Inflammatory macrophage (primary cell): ENCODE data around the gene ANXA2.
"Not testable (repeated sequence)": the region's sequence is repeated elsewhere in the genome, so short reads cannot be mapped to it uniquely, and the experiment has no call there.

Source experiments
- DNase-seq, 2 donors: peaks; one replicate each; pipeline ENCODE4 v3.0.0-alpha.2; 2020 to 2022

The ANXA2 gene

DNA sequence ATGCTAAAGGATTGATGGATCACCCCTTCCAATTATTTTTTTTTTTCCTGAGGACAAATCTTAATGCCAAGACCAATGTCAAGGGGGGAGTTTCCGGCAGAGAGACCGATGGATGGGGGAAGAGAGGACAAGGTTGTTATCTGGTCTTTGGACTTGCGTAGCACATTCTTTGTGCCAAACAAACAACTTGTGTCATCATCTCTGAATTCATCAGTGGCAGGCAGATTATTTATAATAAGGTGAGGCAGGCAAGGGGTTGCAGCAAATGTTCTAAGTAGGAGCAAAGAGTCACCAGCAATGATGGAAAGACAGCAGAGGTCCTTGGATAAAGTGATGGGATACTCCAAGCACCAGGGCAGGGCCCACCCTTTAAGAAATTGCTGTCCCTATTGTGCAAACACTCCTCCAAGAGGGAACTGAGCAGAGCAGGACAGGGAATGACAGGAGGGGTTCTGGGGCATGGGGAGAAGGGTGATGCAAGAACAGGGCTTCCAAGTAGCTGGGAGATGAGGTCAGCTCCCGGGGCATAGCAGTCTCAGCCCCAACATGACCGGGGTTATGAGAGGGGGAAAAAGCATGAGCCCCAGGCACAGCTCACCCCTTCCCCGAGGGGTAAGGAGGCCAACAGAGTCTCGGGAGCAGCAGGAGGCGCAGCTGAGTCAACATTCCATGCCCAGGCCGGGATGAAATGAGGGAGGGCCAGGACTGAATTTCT is 57.4 kb downstream of the ANXA2 start:
- DNase-seq = no peak

DNA sequence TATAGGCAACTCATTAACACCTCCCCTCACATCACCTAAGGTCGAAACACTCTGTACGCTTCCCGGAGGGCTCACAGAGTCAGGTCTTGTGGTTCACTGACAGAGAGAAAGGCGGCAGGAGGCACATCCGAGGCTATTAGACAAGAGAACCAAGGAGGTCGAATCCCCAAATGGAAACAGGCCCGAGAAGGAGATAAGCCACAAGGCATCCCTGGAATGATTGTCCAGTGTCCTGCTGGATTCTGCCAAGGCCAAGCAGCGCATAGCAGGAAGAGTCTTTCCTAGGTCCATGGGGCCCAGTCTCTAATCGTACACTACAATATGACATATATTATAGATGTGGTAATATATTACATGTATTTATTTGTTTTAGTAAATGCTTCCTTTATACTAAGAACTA is 58.5 kb downstream of the ANXA2 start:
- DNase-seq = no peak

DNA sequence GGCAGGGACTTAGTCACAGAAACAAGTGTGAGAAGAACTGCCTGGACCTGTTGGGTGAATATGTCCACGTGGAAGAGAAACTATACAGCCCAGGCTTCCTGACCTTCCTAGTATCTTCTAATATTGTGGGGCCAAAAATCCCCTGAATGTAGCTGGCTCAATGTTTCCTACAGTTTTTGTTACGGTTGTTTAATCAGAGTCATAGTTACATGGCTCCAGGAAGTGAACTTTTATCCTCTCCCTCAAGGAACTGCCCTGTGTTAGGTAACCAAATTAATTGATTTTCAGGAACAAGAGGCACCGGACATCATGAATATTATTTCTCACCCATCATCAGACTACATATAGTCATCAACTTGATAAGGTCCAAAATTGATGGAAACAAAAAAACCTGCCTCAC is 59.0 kb downstream of the ANXA2 start:
- DNase-seq = no peak

DNA sequence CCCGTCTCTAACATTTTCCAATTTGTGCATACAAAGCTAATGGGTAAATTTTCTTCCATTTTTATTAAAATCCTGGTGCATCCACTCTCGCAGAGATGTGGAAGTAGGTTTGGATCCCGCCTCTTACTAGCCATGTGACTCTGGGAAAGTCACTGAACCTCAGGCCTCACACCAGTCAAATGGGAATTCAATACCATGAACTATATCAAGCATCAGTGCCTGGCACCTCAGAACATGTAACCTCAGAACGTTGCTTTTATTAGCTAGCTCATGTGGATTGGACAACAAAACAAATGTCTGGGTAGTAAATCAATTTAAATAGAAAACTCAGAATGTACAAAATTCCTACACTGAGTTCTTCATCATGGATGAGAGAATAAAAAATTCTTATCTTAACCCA is 60.7 kb downstream of the ANXA2 start:
- no peak for DNase-seq

DNA sequence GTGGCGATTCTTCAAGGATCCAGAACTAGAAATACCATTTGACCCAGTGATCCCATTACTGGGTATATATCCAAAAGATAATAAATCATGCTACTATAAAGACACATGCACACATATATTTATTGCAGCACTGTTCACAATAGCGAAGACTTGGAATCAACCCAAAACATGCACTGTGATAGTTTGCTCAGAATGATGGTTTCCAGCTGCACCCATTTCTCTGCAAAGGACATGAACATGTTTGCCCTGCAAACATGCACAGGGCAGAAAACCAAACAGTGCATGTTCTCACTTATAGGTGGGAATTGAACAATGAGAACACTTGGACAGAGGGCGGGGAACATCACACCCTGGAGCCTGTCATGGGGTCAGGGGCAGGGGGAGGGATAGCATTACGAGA is 62.5 kb downstream of the ANXA2 start:
- not testable (repeated sequence) for DNase-seq

DNA sequence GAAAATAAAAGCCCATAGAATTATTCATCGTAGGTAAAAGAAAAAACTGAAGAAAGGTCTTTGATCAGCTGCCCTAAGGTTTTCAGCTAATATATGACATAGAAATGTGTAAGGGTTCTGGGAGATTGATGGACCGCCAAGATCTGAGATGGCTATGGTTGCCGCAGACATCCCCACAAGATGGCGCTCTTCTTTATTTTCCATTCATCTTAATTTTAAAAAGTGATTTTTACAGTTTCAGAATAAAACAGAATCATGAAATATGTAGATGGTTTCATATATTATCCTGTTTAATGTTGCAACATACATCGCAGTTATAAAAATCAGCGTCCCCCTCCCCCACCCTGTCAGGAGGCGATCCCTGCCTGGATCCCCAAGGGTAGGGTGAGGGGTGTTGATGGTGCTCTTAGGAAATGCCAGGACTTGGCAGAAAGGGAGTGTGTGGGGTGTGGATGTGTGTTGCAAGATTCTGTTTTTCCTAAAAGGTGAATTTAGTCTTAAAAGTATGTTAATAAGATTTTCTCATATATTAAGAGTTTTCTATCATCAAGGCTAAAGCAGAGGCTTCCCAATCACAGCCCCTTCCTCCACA is 68.8 kb downstream of the ANXA2 start:
- peak; percentile 31 to 39 for DNase-seq

DNA sequence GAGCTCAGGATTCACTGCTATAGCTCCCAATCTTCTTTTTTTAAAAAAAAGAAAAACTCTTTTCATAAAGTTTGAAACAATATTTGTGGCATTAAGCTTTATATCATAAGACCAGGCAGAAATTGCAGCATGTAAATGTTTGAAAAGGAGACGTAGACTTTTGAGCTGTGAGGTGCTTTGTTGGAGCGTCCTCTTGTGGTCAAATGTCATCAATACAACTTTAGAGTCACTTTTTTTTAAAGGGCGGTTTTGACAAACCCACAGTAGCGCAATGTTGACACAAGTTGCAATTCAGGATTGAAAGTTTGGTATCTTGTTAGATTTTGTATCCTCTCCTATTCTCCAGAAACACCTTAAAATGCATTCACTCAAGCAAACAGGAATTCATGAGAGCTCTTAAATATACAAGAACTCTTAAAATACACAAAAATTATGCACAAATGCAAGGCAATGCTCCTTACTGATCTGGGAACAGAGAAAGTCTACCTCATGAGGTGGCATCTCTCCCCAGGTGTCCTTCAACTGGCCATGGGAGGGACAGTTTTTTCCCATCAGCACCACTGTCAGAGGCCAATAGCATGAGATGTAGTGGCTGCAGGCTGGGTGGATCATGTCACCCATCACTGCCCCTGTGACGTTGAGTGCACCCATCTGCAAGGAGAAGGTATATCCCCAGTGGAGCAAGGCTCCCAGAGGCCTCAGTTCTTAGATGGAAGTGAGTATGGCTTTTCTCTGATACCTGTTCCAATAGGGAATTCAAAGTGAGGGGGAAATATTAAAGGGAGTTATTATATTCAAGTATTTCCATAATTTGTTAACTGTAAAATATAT is 70.7 kb downstream of the ANXA2 start:
- peak; percentile 67 to 71 for DNase-seq

DNA sequence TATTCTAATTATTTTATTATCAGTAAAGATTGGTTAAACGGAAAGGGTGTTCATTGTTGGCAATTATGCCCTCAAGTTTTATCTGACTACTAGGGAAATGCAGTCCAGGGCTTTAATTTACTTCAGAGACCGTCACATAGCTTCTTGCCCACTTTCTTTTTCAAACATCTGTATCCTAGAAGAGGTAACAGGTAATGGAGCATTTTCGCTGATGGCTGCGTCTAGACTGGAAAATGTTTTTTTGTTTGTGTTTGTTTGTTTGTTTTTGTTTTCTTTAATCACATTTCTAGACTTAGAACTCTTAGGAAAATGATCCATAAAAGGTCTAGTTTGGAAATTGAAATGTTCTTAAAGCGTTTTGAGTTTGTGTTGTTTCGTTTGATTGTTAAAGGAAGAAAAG is 71.4 kb downstream of the ANXA2 start:
- no peak for DNase-seq

DNA sequence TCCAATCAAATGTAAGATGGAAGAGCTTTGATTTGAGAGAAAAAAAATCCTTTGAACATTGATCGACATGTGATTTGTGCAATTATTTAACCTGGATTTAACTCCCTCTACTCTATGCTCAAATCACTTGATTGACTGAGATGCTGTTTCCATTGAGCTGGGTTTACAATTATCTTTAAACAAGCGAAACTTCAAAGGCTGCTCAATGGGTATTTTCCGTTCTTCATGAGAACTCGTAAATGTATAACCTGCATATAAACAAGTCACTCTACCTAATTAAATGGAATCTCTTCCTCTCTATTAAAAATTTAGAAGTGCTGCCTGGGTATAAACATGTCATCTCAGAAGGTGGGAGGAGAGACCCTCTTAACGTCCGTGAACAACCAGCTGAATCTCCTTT is 71.9 kb downstream of the ANXA2 start:
- no peak for DNase-seq

DNA sequence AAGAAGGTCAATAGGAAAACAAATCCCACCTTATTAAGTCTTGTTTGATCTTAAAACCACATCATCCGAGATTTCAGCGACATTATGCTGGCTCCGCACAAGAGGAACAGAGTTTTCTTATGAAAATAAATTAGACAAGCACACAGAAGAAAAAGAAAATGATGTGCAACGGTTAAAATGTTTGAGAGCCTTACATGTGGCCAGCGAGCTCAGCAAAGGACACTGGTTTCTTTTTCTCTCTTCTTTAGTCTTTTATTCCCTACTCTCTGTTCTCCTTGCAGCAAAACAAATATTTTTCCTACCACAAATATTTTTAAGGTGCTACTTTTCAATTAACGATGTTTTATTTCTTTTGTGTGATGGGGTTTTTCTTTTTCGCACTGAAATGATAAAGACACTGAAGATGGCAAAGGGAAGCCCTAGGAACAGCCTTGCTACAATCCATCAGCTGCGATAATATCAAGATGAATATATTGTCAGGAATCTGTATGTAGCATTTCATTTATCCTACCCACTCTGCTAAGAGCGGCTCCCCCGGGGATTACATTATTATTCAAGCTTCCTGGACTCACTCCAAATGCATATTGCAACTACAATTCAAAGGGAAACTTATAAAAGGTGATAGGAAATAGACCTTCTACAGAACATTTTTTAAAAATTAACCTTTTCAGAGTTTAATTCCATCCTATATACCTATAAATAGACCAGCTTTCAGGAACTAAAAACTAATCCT is 72.9 kb downstream of the ANXA2 start:
- DNase-seq = no peak

DNA sequence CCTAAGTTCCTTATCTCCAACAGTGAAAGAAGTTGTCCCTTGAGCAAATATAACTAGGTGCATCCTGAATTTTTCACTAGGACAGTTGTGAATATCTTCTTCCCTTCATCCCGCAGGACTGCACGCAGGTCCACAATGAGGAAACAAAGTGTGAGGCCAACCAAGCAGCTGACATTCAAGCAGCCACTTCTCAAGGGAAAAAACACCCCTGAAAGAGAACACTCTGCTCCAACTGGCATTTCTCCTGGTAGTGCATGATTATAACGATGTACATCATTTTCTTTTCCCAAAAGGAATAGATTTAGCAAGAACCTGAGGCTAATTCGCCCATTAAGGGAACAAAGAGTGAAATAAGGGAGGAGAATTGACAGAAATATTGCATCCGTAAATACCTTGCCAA is 74.5 kb downstream of the ANXA2 start:
- DNase-seq = no peak

DNA sequence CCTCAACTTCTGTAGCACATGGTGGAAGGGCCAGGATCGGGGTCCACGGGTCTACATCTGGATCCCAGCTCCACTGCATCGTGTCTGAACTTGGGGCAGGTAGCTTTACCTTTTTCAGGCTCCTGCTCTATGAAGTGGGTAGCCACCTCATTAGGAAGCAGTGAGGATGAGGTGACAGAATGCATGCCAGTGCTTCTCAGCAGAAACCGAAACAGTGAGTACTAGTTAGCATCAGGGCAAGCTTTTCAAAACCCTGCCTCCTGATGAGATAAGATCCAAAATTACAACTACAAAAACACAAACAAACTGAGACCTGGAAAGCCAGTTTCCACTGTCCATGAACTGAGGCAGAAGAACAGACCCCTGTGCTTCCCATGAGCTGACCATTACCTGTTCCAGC is 77.4 kb downstream of the ANXA2 start:
- DNase-seq = no peak

DNA sequence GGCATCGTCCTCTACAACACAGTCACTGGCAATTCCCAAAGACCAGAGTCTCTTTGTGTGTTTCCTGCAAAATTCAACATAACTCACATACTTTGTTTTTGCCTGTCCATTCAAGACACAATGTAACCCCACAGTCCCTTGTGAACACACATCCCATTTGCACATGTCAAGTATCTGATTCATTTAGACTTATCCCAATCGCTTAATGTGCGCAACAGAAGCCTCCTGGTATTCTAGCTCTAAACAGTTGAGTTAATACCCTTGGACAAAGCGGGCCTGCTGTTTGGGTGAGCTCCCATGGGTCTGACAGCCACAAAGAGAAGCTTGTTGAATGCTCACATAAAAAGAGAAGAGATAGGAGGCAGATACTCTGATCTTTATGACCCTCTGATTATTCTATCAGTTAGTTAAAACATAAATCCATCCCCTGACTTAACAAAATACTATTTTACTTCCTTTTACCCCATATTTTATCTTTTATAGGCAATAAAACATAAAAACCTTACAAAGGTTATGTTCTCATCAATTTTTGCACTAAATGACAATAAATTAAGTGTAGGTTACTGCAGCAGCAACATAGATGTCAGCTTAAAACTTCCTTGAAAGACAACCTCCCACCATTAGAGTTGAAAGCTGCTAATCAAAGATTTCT is 79.4 kb downstream of the ANXA2 start:
- no peak for DNase-seq

DNA sequence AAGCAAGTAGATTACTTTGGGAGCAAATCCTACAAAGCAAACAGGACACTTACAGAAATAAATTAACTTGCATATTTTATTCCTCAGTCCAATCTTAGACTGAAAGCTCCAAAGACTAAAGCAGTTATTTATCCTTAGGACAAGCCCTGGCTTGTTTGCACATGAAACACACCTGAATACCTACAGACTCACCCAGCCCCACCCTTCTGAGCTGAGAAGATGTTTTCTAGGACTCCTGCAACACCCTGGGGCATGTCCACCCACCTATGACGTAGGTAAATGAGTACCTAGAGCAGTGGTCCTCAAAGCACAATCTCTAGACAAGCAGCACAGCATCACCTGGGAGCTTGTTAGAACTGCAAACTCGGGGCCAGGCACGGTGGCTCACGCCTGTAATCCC is 80.8 kb downstream of the ANXA2 start:
- no peak for DNase-seq

DNA sequence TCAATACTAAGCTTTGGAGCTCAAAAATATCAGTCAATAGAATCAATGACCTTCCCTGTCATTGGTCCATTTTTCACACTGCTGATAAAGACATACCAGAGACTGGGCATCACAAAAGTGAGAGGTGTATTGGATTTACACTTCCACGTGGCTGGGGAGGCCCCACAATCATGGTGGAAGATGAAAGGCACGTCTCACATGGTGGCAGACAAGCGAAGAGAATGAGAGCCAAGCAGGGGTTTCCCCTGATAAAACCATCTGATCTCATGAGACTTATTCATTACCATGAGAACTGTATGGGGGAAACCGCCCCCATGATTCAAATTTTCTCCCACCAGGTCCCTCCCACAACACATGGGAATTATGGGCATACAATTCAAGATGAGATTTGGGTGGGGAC is 81.9 kb downstream of the ANXA2 start:
- no peak for DNase-seq

DNA sequence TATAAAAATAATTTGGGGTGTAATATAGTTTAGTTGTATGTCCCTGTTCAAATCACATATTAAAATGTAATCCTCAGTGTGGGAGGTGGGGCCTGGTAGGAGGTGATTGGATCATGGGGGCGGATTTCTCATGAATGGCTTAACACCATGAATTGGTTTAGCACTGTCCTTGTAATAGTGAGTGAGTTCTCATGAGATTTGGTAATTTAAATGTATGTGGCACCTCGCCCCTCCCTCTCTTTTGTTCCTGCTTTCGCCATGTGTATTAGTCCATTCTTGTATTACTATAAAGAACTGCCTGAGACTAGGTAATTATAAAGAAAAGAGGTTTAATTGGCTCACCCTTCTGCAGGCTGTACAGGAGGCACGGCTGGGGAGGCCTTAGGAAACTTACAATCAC is 83.9 kb downstream of the ANXA2 start:
- DNase-seq = no peak

DNA sequence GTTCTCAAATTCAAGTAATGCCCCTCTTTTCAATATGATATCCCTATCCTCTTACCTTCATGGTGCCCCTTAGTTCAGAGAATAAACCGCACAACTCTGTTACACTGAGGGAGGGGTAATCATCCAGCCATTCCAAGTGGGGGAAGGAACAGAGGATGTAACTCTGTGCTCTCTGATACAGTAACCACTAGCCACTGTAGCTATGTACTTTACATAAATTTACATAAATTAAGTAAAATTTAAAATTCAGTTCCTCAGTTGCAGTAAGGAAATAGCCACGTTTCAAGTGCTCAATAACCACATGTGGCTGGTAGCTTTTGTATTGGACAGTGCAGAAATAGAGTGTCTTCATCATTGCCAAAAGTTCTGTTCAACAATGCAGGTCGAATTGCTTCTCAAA is 90.8 kb downstream of the ANXA2 start:
- DNase-seq = no peak

DNA sequence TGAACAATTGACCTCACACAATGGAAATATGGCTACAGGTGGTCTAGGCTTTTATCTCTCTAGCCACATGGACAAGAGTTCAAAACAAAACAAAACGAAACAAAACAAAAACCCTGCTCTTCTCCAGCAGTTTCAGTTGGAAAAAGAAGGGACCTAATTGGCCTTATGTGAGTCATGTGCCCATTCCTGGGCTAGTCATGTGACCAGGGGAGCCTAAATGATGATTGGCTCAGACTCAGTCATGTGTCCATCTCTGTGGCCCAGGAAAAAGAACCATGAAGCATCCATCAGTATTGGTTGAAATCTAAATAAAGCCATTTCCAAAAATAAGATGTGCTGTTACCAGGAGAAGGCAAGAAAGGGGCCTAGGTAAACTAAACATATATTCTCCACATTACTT is 96.8 kb downstream of the ANXA2 start:
- no peak for DNase-seq

DNA sequence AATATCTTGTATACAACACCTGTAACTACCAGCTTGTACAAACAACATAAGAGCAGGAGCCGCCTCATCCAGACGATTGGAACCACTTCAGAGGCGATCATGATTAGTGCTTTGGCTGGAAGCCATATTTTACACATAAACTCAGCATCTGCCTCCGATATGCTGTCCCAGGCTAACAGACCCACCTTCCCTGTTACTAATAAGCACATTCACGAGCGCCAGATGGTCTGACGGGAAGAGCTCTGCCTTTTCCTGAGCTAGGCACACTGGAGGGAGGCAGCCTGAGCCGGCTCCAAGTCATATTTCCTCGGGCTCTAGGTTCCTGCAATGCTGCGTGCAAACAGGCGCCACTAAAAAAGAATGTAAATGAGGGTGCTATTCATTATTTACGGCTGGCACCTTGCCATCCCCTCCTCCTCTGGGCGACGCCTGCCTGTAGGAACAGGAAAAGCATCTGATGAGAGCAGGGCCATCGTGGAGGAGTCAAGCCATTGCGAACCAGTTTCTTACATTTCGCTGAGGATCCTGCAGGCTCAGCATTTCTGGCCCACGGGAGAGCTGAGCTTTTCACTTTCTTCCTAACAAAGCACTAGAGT is 98.2 kb downstream of the ANXA2 start:
- no peak for DNase-seq
